Trophoblast cell (in vitro differentiated cells and primary cell): Measurements from ENCODE around the gene PDE8A.

Experiments used
- DNase-seq, 2 donors: peaks; one replicate each; pipeline ENCODE4 v3.0.0-alpha.2; 2016
- H2AFZ ChIP-seq: 2 replicates; pipeline ENCODE4 v1.6.1; 2013; ENCODE audit warnings: low read length, moderate library complexity, mild to moderate bottlenecking; ENCODE audit not compliant: insufficient read depth, poor library complexity
- H2AK5ac ChIP-seq: 2 replicates; pipeline ENCODE4 v1.6.1; 2013; ENCODE audit warnings: mild to moderate bottlenecking, low read length
- H2BK120ac ChIP-seq: 2 replicates; pipeline ENCODE4 v1.6.1; 2013; ENCODE audit warnings: low read length, mild to moderate bottlenecking, moderate library complexity; ENCODE audit not compliant: insufficient read depth, poor library complexity
- H2BK12ac ChIP-seq: 2 replicates; pipeline ENCODE4 v1.6.1; 2013; ENCODE audit warnings: mild to moderate bottlenecking, low read length, moderate library complexity
- H2BK5ac ChIP-seq: 2 replicates; pipeline ENCODE4 v1.6.1; 2013; ENCODE audit warnings: low read length, low read depth, moderate library complexity, mild to moderate bottlenecking; ENCODE audit not compliant: poor library complexity
- H3K14ac ChIP-seq: 2 replicates; pipeline ENCODE4 v1.6.1; 2013; ENCODE audit warnings: mild to moderate bottlenecking, low read length
- H3K18ac ChIP-seq: 2 replicates; pipeline ENCODE4 v1.6.1; 2013; ENCODE audit warnings: mild to moderate bottlenecking, low read length
- H3K23ac ChIP-seq: 2 replicates; pipeline ENCODE4 v1.6.1; 2013; ENCODE audit warnings: low read length
- H3K27ac ChIP-seq: 2 replicates; pipeline ENCODE4 v1.5.1; 2013; ENCODE audit warnings: low read depth, mild to moderate bottlenecking, inconsistent platforms, low read length, moderate library complexity
- H3K27me3 ChIP-seq: 2 replicates; pipeline ENCODE4 v1.6.1; 2013; ENCODE audit warnings: inconsistent platforms, mild to moderate bottlenecking, low read length, moderate library complexity; ENCODE audit not compliant: insufficient read depth
- H3K36me3 ChIP-seq, 2 experiments: 1 replicate in 1 of 2; 2 replicates in 1 of 2; pipeline ENCODE4 v1.6.1; 2013; ENCODE audit warnings: low read length in 2 of 2, mild to moderate bottlenecking in 2 of 2, moderate library complexity in 1 of 2; ENCODE audit not compliant: insufficient read depth in 2 of 2, control insufficient read depth in 1 of 2
- H3K4ac ChIP-seq: 2 replicates; pipeline ENCODE4 v1.6.1; 2013; ENCODE audit warnings: low read depth, mild to moderate bottlenecking, low read length, moderate library complexity
- H3K4me1 ChIP-seq, 2 experiments: 1 replicate in 1 of 2; 2 replicates in 1 of 2; pipeline ENCODE4 v1.6.1; 2013; ENCODE audit warnings: low read length in 2 of 2, mild to moderate bottlenecking in 2 of 2, moderate library complexity in 1 of 2; ENCODE audit not compliant: insufficient read depth in 2 of 2, control insufficient read depth in 1 of 2
- H3K4me2 ChIP-seq: 2 replicates; pipeline ENCODE4 v1.6.1; 2013; ENCODE audit warnings: inconsistent platforms, mild to moderate bottlenecking, low read length, moderate library complexity
- H3K4me3 ChIP-seq: 2 replicates; pipeline ENCODE4 v1.5.1; 2013; ENCODE audit warnings: mild to moderate bottlenecking, low read depth, low read length, inconsistent platforms
- H3K79me1 ChIP-seq: one replicate; pipeline ENCODE4 v1.6.1; 2013; ENCODE audit warnings: low read length
- H3K79me2 ChIP-seq: 2 replicates; pipeline ENCODE4 v1.6.1; 2013; ENCODE audit warnings: low read length, mild to moderate bottlenecking; ENCODE audit not compliant: control insufficient read depth, insufficient read depth, poor library complexity
- H3K9ac ChIP-seq: 2 replicates; pipeline ENCODE4 v1.6.1; 2013; ENCODE audit warnings: mild to moderate bottlenecking, low read length
- H3K9me3 ChIP-seq: 2 replicates; pipeline ENCODE4 v1.6.1; 2013; ENCODE audit warnings: low read depth, mild to moderate bottlenecking, control low read depth, inconsistent platforms, low read length; ENCODE audit not compliant: insufficient read depth
- H4K12ac ChIP-seq: 2 replicates; pipeline ENCODE4 v1.6.1; 2013; ENCODE audit warnings: low read depth, mild to moderate bottlenecking, low read length, moderate library complexity
- H4K8ac ChIP-seq: 2 replicates; pipeline ENCODE4 v1.6.1; 2013; ENCODE audit warnings: low read depth, mild to moderate bottlenecking, low read length, moderate library complexity
- H4K91ac ChIP-seq: one replicate; pipeline ENCODE4 v1.6.1; 2013; ENCODE audit warnings: low read depth, mild to moderate bottlenecking, low read length, moderate library complexity
- WGBS: extraction: QIAGEN DNeasy Blood & Tissue Kit; methylation state at CpG from one replicate; pipeline ENCODE4 v1.1.7; 2013; ENCODE audit warnings: missing lambda C conversion rate; ENCODE audit not compliant: insufficient read length, insufficient coverage; ENCODE audit errors: extremely low coverage; 5-methylcytosine and 5-hydroxymethylcytosine counted together

PDE8A gene

DNA sequence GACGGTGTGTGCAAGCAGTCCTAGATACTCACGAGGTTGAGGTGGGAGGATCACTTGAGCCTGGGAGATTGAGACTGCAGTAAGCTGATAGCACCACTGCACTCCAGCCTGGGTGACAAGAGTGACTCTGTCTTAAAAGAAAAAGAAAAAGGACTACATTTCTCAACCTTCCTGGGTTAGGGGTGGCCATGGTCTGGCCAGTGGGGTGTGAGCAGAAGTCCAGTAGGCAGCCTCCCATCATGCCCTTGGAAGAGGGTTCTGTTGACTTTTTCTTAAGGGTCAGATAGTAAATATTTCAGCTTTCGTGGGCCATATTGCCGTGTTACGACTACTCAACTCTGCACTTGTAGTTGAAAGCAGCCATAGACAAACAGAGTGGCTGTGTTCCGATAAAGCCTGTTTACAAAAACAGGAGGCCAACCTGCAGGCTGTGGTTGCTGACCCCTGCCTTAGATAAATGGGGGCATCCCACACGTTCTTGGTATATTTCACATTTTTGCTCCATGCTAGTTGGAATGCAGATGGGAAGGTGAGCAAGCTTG lies 31.0 kb upstream of the PDE8A start:
- Histone ChIP-seq H3K79me1 (no peaks in the 10 kb centered on the region), H3K9me3 (no peaks in the 10 kb centered on the region), H3K18ac (no peak overlapping the region), H3K4me2 (no peak overlapping the region), H3K4ac (no peak overlapping the region), H2BK5ac (no peak overlapping the region), H3K4me1 (peaks cover 0 to 8% of the 10 kb centered on the region in 2 experiments), H3K36me3 (no peaks in the 10 kb centered on the region), H4K12ac (no peak overlapping the region), H3K9ac (no peak overlapping the region), H4K8ac (no peak overlapping the region), H3K27me3 (no peaks in the 10 kb centered on the region), H3K14ac (no peak overlapping the region), H3K4me3 (no peak overlapping the region), H3K79me2 (no peaks in the 10 kb centered on the region), H2BK12ac (no peak overlapping the region), H2AFZ (peak overlapping the region; percentile 38), H4K91ac (no peak overlapping the region), H2BK120ac (no peak overlapping the region), H2AK5ac (no peak overlapping the region), H3K23ac (no peak overlapping the region), H3K27ac (no peak overlapping the region)
- peak; percentile 60 to 83 for DNase-seq
- no CpG with 5 or more reads among the region's 7 CpGs for WGBS

DNA sequence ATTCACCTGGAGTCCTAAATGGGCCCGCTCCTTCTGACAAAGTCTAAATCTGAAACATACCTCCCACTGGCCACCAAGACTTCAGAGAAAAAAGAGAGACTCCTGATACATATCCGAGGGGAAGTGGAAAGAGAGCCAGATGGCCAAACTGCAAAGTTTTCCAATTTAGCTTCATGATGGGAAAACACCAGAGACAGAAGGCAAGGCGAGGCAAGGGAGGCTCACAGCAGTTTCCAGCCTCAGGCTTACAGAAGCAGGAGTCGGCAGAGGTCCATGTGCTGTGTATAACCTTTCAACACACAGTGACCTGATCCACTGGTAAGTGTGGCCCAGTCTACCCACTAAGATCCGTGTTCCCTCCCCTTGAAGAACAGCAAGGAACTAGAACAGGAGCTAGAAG lies 29.9 kb upstream of the PDE8A start:
- Histone ChIP-seq H3K79me2 (no peaks in the 10 kb centered on the region), H3K9me3 (no peaks in the 10 kb centered on the region), H2BK120ac (no peak overlapping the region), H4K8ac (no peak overlapping the region), H4K91ac (no peak overlapping the region), H3K79me1 (no peaks in the 10 kb centered on the region), H3K18ac (no peak overlapping the region), H3K14ac (no peak overlapping the region), H3K27me3 (no peaks in the 10 kb centered on the region), H3K4me2 (no peak overlapping the region), H2BK12ac (no peak overlapping the region), H4K12ac (no peak overlapping the region), H3K23ac (no peak overlapping the region), H3K36me3 (no peaks in the 10 kb centered on the region), H3K9ac (no peak overlapping the region), H3K4me1 (peaks cover 0 to 8% of the 10 kb centered on the region in 2 experiments), H3K4me3 (no peak overlapping the region), H3K4ac (no peak overlapping the region), H3K27ac (no peak overlapping the region), H2AFZ (no peak overlapping the region), H2AK5ac (no peak overlapping the region), H2BK5ac (no peak overlapping the region)
- no CpG with 5 or more reads among the region's 5 CpGs for WGBS
- DNase-seq: no peak

DNA sequence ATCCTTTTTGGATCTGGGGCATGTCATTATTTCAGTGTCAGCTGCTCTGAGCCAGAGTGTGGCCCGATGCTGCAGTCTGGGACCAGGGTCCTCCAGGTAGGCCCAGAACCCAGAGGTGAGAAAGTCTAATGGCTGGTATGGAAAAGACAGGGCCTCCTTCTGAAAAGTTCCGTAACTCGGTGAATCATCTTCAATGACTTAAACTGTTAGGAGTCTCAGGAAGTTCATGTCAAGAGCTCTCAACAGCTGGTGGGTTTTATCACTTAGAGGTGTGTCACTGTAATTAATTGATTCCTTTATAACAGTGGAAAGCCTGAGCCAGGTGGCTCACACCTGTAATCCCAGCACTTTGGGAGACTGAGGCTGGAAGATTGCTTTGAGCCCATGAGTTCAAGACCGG lies 28.5 kb upstream of the PDE8A start:
- Histone ChIP-seq H3K79me2 (no peaks in the 10 kb centered on the region), H2BK5ac (no peak overlapping the region), H2AFZ (no peak overlapping the region), H3K14ac (no peak overlapping the region), H3K4me1 (peaks cover 0 to 8% of the 10 kb centered on the region in 2 experiments), H3K27me3 (no peaks in the 10 kb centered on the region), H3K18ac (no peak overlapping the region), H3K36me3 (no peaks in the 10 kb centered on the region), H4K91ac (no peak overlapping the region), H4K12ac (no peak overlapping the region), H3K79me1 (no peaks in the 10 kb centered on the region), H3K4ac (no peak overlapping the region), H3K4me2 (no peak overlapping the region), H2BK120ac (no peak overlapping the region), H3K4me3 (no peak overlapping the region), H3K9ac (no peak overlapping the region), H4K8ac (no peak overlapping the region), H3K9me3 (no peaks in the 10 kb centered on the region), H3K23ac (no peak overlapping the region), H3K27ac (no peak overlapping the region), H2AK5ac (no peak overlapping the region), H2BK12ac (no peak overlapping the region)
- peak; percentile 35 to 78 for DNase-seq
- WGBS: no CpG with 5 or more reads among the region's 4 CpGs

DNA sequence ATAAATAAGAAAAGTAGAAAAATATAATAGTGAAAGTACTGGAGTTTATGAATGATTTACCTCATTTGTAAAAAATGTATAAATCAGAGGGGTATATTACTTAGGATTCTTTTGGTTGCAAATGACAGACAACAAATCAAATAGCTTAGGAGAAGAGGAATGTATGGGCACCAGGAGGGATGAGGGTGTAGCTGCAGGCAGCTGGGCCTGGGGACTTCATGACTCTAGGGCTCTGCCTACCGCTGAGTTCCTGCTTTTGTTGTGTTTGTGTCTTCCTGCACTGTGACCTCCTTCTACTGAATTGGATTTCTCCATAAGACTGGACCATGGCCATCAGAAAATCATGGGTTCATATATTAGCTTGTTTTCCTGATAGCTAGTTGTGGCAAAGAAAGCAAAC lies 27.9 kb upstream of the PDE8A start:
- H2BK120ac ChIP-seq: no peak overlapping the region
- no peaks in the 10 kb centered on the region for H3K9me3 ChIP-seq
- no peak overlapping the region for H4K8ac ChIP-seq
- no peak overlapping the region for H3K4me2 ChIP-seq
- no peaks in the 10 kb centered on the region for H3K27me3 ChIP-seq
- no peak overlapping the region for H4K12ac ChIP-seq
- H2AFZ ChIP-seq: no peak overlapping the region
- H3K9ac ChIP-seq: no peak overlapping the region
- no peaks in the 10 kb centered on the region for H3K79me2 ChIP-seq
- WGBS: no CpG with 5 or more reads among the region's 1 CpG
- H3K18ac ChIP-seq: no peak overlapping the region
- H3K27ac ChIP-seq: no peak overlapping the region
- H3K79me1 ChIP-seq: no peaks in the 10 kb centered on the region
- no peak overlapping the region for H3K4me3 ChIP-seq
- H3K36me3 ChIP-seq: no peaks in the 10 kb centered on the region
- no peak overlapping the region for H2AK5ac ChIP-seq
- no peak overlapping the region for H2BK5ac ChIP-seq
- peak; percentile 81 to 84 for DNase-seq
- peaks cover 0 to 8% of the 10 kb centered on the region in 2 experiments for H3K4me1 ChIP-seq
- H3K4ac ChIP-seq: no peak overlapping the region
- H3K23ac ChIP-seq: no peak overlapping the region
- no peak overlapping the region for H3K14ac ChIP-seq
- no peak overlapping the region for H2BK12ac ChIP-seq
- H4K91ac ChIP-seq: no peak overlapping the region
